HG02571 (cell line): ENCODE results near the gene ANGPTL3.
A peak's percentile ranks its signal among the peaks of the same experiment; 100 is the strongest.
"Not testable (repeated sequence)": the region's sequence is repeated elsewhere in the genome, so short reads cannot be mapped to it uniquely, and the experiment has no call there.

Experiments
- ATAC-seq: cut with Tn5 transposase; IDR thresholded peaks from one replicate; pipeline ENCODE4 v1.9.1; 2021; ENCODE audit warnings: mild to moderate bottlenecking, moderate library complexity; ENCODE audit not compliant: unreplicated experiment

Gene ANGPTL3, protein sequence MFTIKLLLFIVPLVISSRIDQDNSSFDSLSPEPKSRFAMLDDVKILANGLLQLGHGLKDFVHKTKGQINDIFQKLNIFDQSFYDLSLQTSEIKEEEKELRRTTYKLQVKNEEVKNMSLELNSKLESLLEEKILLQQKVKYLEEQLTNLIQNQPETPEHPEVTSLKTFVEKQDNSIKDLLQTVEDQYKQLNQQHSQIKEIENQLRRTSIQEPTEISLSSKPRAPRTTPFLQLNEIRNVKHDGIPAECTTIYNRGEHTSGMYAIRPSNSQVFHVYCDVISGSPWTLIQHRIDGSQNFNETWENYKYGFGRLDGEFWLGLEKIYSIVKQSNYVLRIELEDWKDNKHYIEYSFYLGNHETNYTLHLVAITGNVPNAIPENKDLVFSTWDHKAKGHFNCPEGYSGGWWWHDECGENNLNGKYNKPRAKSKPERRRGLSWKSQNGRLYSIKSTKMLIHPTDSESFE

DNA sequence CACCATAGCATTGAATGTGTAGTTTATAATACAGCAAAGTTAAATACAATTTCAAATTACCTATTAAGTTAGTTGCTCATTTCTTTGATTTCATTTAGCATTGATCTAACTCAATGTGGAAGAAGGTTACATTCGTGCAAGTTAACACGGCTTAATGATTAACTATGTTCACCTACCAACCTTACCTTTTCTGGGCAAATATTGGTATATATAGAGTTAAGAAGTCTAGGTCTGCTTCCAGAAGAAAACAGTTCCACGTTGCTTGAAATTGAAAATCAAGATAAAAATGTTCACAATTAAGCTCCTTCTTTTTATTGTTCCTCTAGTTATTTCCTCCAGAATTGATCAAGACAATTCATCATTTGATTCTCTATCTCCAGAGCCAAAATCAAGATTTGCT, at the start of gene ANGPTL3:
TSS of gene ANGPTL3 (plus strand) at position 240 of the 400 bp plus-strand sequence. CDS start at position 287, 47 bp downstream.
- ATAC-seq: no peak

DNA sequence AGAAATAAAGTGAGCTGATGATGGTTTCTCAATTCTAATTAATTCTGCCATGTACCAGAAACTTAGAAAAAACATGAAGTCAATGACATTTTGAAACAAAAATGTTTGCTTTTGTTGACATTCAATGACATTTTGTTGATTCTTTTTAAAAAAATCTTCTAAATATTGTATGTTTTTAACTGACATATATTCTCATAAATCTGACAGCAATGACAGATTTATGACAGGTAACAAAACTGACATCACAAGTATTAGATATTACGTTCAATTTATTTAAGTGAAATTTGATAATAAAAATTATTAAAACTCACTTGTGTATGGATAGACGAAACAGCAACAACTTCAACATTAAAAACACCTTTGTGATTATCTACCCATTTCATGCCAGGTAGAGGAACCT, 36.0 kb upstream of the ANGPTL3 start:
- no peak for ATAC-seq

DNA sequence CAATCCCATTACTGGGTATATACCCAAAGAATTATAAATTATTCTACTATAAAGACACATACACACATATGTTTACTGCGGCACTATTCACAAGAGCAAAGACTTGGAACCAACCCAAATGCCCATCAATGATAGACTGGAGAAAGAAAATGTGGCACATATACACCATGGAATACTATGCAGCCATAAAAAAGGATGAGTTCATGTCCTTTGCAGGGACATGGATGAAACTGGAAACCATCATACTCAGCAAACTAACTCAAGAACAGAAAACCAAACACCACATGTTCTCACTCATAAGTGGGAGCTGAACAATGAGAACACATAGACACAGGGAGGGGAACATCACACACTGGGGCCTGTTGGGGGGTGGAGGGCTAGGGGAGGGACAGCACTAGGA, 30.1 kb upstream of the ANGPTL3 start:
- not testable (repeated sequence) for ATAC-seq

GRCh38 chr1:62567926-62568325, 29.4 kb upstream of the ANGPTL3 start:
- not testable (repeated sequence) for ATAC-seq

DNA sequence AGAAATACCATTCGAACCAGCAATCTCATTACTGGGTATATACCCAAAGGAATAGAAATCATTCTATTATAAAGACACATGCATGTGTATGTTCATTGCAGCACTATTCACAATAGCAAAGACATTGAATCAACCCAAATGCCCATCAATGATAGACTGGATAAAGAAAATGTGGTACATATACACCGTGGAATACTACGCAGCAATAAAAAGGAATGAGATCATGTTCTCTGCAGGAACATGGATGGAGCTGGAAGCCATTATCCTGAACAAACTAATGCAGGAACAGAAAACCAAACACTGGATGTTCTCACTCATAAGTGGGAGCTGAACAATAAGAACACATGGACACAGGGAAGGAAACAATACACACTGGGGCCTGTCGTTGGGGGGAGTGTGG, 25.8 kb upstream of the ANGPTL3 start:
- ATAC-seq: not testable (repeated sequence)

GRCh38 chr1:62572476-62572875, 24.8 kb upstream of the ANGPTL3 start:
- no peak for ATAC-seq

DNA sequence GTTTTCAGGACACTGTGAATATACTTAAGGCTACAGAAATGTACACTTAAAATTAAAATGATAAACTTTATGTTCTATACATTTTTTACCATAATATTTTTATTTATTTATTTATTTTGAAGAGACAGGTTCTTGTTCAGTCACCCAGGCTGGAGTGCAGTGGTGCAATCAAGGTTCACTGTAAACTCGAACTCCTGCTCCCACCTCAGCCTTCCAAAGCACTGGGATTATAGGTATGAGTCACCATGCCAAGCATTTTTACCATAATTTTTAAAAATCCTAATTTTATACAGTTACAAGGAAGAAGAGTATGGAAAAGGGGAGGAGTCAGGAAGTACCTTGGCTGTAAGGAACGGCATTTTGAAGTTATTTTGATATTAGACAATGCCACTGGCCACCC, 23.6 kb upstream of the ANGPTL3 start:
- no peak for ATAC-seq

DNA sequence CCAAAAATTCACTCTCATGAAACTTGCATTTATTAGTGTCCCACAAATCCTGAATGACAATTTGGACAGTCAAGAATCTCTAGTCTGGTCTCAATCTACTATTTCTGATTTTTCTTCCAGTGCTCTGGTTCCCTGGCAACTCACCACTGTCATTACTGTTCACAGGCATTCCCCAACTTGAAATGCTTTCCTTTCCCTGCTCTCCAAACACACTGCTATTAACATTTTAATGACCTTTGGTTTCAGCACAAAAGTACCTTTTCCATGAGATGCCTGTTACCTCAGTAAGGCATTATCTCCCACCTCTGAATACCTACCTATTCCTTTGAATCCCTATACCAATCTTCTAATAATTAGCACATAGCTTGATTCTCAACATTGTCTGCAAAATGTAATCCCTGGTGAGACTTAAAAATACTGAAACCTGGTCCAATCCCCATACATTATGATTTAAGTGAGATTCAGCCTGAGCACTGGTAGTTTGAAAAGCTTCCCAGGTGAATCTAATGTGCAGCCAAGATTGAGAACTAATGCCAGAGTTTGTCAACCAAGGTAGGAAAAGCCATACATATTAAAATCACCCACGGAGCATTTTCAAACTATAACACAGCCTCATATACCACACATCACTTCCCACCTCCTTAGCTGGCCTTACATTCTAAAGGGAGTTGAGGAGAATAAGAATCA, 11.7 kb upstream of the ANGPTL3 start:
- no peak for ATAC-seq

DNA sequence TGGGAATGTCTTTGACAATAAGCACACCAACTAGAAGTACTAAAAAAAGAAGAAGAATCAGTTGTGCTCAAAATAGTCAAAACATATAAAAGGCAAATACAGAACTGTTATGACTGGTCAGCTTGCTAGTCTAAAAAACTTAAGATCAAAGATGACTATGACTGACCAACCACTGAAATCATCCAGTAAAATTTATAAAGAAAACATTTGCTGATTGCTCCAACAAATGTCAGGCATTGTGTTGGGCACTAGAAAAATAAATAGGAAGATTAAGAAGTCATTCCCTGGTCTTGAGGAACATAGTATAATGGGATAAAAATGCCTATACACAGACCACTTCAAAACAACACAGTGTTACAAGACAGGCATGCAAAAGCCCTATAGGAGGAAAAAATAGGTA, 9.3 kb upstream of the ANGPTL3 start:
- no peak for ATAC-seq

DNA sequence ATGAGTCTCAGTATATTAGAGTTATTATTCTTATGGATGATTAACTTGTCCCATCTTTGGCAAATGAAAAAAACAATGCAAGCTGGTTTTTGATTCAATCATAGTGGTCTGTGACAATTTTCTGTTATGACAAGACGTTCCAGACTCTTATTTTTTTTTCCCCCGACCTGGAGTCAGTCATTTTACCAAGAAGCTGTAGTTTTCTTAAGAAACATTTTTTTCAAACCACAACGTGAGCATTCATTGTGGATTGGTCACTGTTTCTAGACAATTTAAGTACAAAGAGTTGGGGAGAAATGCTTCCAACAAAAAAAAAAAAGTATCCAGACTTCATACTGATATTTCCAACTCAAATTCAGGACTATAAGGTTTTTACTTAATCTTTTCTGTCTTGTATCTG, 8.0 kb upstream of the ANGPTL3 start:
- no peak for ATAC-seq

DNA sequence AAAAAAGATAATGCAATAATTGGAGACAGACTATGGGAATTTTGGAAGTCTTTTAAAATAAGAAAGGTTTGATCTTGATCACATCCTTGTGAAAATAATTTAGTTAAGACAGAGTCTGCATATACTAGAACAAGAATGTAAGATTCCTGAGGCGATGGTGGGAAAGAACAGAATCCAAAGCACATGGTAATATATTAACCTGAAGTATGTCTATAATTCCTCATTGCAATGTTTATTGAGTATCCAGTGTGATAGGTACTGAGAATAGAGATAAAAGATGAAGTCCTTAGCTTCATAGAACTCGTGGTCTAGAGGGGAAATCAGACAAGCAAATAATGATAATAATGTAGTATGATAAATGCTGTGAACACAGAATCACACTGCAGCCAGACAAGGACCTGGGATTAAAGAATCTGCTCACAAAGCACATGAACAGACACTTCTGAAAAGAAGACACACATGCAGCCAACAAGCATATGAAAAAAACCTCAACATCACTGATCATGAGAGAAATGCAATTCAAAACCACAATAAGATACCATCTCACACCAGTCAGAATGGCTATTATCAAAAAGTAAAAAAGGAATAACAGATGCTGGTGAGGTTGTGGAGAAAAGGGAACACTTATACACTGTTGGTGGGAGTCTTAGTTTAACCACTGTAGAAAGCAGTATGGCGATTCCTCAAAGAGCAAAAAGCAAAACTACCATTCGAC, 6.9 kb upstream of the ANGPTL3 start:
- no peak for ATAC-seq

DNA sequence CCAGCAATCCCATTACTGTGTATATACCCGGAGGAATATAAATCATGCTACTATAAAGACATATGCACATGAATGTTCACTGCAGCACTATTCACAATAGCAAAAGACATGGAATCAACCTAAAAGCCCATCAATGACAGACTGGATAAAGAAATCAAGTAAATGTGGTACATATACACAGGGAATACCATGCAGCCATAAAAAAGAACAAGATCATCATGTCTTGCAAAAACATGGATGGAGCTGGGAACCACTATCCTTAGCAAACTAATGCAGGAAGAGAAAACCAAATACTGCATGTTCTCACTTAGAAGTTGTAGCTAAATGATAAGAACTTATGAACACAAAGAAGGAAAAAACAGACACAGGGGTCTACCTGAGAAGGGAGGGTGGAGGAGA, 6.4 kb upstream of the ANGPTL3 start:
- no peak for ATAC-seq

- ATAC-seq: no peak
Measured at GRCh38 chr1:62593825-62594394, 3.4 kb upstream of the ANGPTL3 start.

DNA sequence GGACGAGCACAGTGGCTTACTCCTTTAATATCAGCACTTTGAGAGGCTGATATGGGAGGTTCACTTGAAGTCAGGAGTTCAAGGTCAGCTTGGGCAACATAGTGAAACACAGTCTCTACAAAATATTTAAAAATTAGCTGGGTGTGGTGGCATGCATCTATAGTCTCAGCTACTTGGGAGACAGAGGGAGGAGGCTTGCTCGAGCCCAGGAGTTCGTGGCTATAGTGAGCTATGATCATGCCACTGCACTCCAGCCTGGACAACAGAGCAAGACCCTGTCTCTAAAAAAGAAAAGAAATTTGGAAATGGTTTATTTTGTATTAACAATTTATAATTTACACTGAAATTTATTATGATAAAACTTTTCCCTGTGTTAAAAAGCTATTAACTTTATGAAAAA, 1.7 kb upstream of the ANGPTL3 start:
- no peak for ATAC-seq

DNA sequence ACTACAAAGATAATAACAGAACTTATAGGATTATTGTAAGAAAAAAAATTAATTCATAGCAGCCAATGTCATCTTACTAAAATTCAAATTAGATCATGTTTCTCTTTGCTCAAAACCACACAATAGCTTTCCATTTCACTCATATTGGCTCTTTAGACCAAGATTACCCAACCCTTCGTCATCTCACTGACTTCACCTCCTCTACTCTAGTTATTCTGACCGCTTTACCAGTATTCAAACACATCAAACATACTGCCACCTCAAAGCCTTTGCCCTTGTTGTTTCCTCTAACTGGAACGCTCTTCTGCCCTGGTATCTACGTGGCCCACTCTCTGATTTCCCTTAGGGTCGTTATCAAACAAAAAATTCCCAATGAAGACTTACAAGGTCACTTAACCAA, 1.7 kb downstream of the ANGPTL3 start:
- no peak for ATAC-seq

DNA sequence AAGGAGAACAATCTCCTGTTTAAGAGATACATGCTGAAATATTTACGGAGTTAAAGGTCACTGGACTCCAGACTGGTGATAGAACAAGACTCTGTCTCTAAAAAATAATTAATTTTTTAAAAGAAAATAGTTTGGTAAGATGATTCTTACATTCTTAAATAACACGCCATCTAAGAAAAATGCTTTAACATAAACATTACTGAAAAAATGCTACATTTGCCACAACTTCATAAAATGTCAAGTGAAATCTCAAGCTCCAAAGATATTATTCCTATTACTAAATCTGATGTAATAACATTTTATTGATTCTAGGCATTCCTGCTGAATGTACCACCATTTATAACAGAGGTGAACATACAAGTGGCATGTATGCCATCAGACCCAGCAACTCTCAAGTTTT, 4.1 kb downstream of the ANGPTL3 start:
- no peak for ATAC-seq

GRCh38 chr1:62608905-62609304, 11.6 kb downstream of the ANGPTL3 start:
- no peak for ATAC-seq

GRCh38 chr1:62610588-62610987, 13.3 kb downstream of the ANGPTL3 start:
- not testable (repeated sequence) for ATAC-seq

DNA sequence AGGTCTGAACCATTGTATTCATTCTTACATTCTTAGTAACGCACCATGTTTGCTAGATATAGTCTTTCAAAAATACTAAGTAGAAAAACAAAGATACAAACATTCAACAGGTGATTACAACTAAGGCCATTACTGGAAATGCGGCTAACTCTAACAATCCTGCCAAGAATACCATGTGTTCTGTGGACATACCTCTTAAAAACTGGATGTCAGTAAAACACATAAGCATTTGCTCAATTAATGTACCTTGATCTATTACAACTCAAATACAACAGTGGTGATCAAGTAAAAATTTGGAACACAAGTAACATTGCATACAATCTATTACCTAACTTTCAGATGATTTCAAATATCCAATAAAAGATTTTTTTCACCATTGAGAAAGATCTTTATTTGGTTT, 15.4 kb downstream of the ANGPTL3 start:
- no peak for ATAC-seq

GRCh38 chr1:62613325-62613727, 16.0 kb downstream of the ANGPTL3 start:
- peak; percentile 94 for ATAC-seq

DNA sequence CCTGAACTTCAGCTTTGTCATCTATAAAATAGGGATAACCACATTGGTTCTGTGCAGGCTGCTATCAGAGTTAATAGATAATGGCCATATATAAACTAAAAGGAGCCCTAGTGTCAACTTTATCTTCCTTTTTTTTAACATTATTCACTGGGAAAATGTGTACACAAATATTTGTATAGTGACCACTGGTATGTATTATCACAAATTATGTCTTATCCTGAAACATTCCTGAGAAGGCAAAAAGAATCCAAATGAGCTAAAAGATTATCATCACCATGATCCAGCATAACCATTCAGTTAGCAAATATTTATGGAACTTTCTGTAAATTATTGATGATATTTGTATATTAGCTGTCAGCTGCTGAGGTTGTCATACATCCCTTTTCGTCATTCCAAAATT, 16.6 kb downstream of the ANGPTL3 start:
- no peak for ATAC-seq
